GM23248 (cell line): ENCODE measurements around the gene VCX3A. TPM values are rescaled to one million over a fixed set of nuclear protein-coding genes. Genes with fewer than 3 reads are reported as not detected.

Experiments used
- DNase-seq: peaks from one replicate; pipeline ENCODE4 v3.0.0-alpha.2; 2015
- H2AFZ ChIP-seq: fragments of 200-600 bp; sonication (generic); 2 replicates; pipeline ENCODE4 v1.6.1; 2016; ENCODE audit warnings: antibody characterized with exemption
- H3F3A ChIP-seq: fragments of 200-600 bp; sonication (generic); 2 replicates; pipeline ENCODE4 v1.6.1; 2016; ENCODE audit warnings: mild to moderate bottlenecking, antibody characterized with exemption, mixed run types; ENCODE audit not compliant: insufficient read depth
- H3K27ac ChIP-seq: fragments of 200-600 bp; sonication (generic); 2 replicates; pipeline ENCODE4 v1.5.1; 2016; ENCODE audit warnings: mild to moderate bottlenecking
- H3K27me3 ChIP-seq: fragments of 200-600 bp; sonication (generic); replicated peaks from 2 replicates; pipeline ENCODE4 v1.6.1; 2016; ENCODE audit warnings: mild to moderate bottlenecking; ENCODE audit not compliant: insufficient read depth
- H3K36me3 ChIP-seq: fragments of 200-600 bp; sonication (generic); 2 replicates; pipeline ENCODE4 v1.6.1; 2016; ENCODE audit warnings: low read depth, mild to moderate bottlenecking
- H3K4me1 ChIP-seq: fragments of 200-600 bp; sonication (generic); 2 replicates; pipeline ENCODE4 v1.6.1; 2016; ENCODE audit warnings: mild to moderate bottlenecking; ENCODE audit not compliant: insufficient read depth
- H3K4me2 ChIP-seq: fragments of 200-600 bp; sonication (generic); one replicate; pipeline ENCODE4 v1.6.1; 2016; ENCODE audit warnings: mild to moderate bottlenecking; ENCODE audit not compliant: unreplicated experiment
- H3K4me3 ChIP-seq: fragments of 200-600 bp; sonication (generic); 2 replicates; pipeline ENCODE4 v1.5.1; 2016; ENCODE audit warnings: mild to moderate bottlenecking
- H3K79me2 ChIP-seq: fragments of 200-600 bp; sonication (generic); 2 replicates; pipeline ENCODE4 v1.6.1; 2016; ENCODE audit warnings: mild to moderate bottlenecking; ENCODE audit not compliant: insufficient read depth
- H3K9ac ChIP-seq: fragments of 200-600 bp; sonication (generic); 2 replicates; pipeline ENCODE4 v1.6.1; 2016; ENCODE audit warnings: mild to moderate bottlenecking
- H3K9me2 ChIP-seq: fragments of 200-600 bp; sonication (generic); 2 replicates; pipeline ENCODE4 v1.6.1; 2016; ENCODE audit warnings: mixed run types, mild to moderate bottlenecking, moderate library complexity; ENCODE audit not compliant: insufficient read depth
- H3K9me3 ChIP-seq: fragments of 200-600 bp; sonication (generic); one replicate; pipeline ENCODE4 v1.6.1; 2017; ENCODE audit warnings: low read depth
- H4K20me1 ChIP-seq: fragments of 200-600 bp; sonication (generic); 2 replicates; pipeline ENCODE4 v1.6.0; 2016; ENCODE audit not compliant: insufficient read depth
- EZH2 ChIP-seq: fragments of 200-600 bp; sonication (generic); IDR thresholded peaks from 2 replicates; pipeline ENCODE4 v1.6.1; 2018; ENCODE audit warnings: antibody characterized with exemption, mild to moderate bottlenecking; ENCODE audit not compliant: insufficient read depth, poor library complexity, severe bottlenecking
- EZH2phosphoT487 ChIP-seq: fragments of 200-600 bp; sonication (generic); IDR thresholded peaks from 2 replicates; pipeline ENCODE4 v1.6.1; 2018; ENCODE audit warnings: antibody characterized with exemption, moderate library complexity, mild to moderate bottlenecking, low read depth; ENCODE audit not compliant: insufficient read depth
- WGBS, 2 experiments: methylation state at CpG; one replicate each; pipeline ENCODE4 v1.1.6; 2015 to 2017; ENCODE audit warnings: low lambda C conversion rate in 2 of 2, low coverage in 1 of 2; ENCODE audit errors: missing lambda C conversion rate in 2 of 2; 5-methylcytosine and 5-hydroxymethylcytosine counted together
- in situ Hi-C: fragments of 300-500 bp; cut with MboI; formaldehyde crosslinking; loops from 2 replicates; pipeline ENCODE4 v1.15.0; 2020
- polyA plus RNA-seq: library from polyadenylated mRNA; unstranded; fragments of >200 nt; fragmentation: Nextera tagmentation; extraction: Ambion mirVana; gene quantifications from 2 replicates; pipeline ENCODE4 v1.2.1, GENCODE V29; 2016
- total RNA-seq: library from RNA; depleted of rRNA; stranded (reverse); fragments of >200 nt; shearing (Covaris generic); gene quantifications from 2 replicates; pipeline ENCODE4 v1.2.3, GENCODE V29; 2014

VCX3A gene
- total and polyA plus RNA-seq, 2 experiments from 2014 or later, result not detected

DNA sequence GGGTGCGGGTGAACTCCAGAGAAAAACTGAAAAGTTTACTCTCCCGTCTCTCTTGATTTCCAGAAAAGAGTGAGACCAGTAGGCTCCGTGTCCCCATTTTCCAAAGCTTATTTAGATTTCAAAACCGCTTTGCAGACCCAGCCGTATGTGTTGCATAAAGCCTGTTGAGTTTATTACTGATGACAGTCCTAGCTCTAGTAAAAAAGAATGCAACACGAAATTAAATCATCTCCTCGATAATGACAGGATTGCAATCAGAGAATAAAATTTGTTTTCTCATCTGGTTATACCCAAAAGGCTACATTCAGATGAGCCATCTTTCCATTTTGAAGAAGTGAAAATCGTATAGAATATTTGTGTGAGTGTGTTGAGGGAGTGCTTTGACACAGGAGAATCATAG lies 16.1 kb upstream of the VCX3A start:
- H3K4me3 ChIP-seq, result no peak overlapping the region
- H3K9me3 ChIP-seq, result no peaks in the 10 kb centered on the region
- no peaks in the 10 kb centered on the region for H3K4me1 ChIP-seq
- DNase-seq, result no peak
- 1% methylated on average over 6 to 8 of the region's 8 CpGs for WGBS, 2 experiments
- H2AFZ ChIP-seq, result no peak overlapping the region
- H3K27ac ChIP-seq, result no peak overlapping the region
- H3K27me3 ChIP-seq, result no peaks in the 10 kb centered on the region
- H3K9me2 ChIP-seq, result no peaks in the 10 kb centered on the region
- H3F3A ChIP-seq, result no peaks in the 10 kb centered on the region
- TF ChIP-seq EZH2phosphoT487, result no peak
- no peaks in the 10 kb centered on the region for H3K36me3 ChIP-seq
- H4K20me1 ChIP-seq, result no peaks in the 10 kb centered on the region
- H3K4me2 ChIP-seq, result no peak overlapping the region
- in situ Hi-C loops, result no loop called here
- no peaks in the 10 kb centered on the region for H3K79me2 ChIP-seq
- no peak overlapping the region for H3K9ac ChIP-seq

DNA sequence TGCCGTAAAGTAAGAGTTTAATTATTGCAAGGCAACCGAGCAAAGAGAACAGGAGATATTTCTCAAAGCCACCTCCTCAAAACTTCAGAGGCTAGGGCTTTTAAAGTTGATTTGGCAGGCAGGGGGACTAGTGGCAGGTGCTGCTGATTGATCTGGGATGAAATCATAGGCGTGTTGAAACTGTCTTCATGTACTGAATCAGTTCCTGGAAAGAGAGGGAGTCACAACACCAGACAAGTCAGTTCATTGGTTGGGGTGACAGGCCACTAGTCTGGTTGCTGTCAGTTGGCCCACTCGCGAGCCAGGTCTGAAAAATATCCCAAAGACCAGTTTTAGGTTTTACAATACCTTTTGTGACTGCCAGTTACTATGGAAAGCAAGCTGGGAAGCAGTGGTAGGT lies 10.8 kb upstream of the VCX3A start:
- H3K27me3 ChIP-seq, result no peaks in the 10 kb centered on the region
- no peak overlapping the region for H3K4me2 ChIP-seq
- H3K79me2 ChIP-seq, result no peaks in the 10 kb centered on the region
- H3K27ac ChIP-seq, result no peak overlapping the region
- no peaks in the 10 kb centered on the region for H4K20me1 ChIP-seq
- H3K4me3 ChIP-seq, result no peak overlapping the region
- H3K9ac ChIP-seq, result no peak overlapping the region
- no peaks in the 10 kb centered on the region for H3K9me3 ChIP-seq
- 15 to 22% methylated on average over 5 of the region's 5 CpGs for WGBS, 2 experiments
- H3K36me3 ChIP-seq, result no peaks in the 10 kb centered on the region
- DNase-seq, result no peak
- TF ChIP-seq EZH2phosphoT487 (no peak), EZH2 (no peak)
- in situ Hi-C loops, result no loop called here
- no peaks in the 10 kb centered on the region for H3F3A ChIP-seq
- no peaks in the 10 kb centered on the region for H3K4me1 ChIP-seq
- no peak overlapping the region for H2AFZ ChIP-seq
- no peaks in the 10 kb centered on the region for H3K9me2 ChIP-seq

DNA sequence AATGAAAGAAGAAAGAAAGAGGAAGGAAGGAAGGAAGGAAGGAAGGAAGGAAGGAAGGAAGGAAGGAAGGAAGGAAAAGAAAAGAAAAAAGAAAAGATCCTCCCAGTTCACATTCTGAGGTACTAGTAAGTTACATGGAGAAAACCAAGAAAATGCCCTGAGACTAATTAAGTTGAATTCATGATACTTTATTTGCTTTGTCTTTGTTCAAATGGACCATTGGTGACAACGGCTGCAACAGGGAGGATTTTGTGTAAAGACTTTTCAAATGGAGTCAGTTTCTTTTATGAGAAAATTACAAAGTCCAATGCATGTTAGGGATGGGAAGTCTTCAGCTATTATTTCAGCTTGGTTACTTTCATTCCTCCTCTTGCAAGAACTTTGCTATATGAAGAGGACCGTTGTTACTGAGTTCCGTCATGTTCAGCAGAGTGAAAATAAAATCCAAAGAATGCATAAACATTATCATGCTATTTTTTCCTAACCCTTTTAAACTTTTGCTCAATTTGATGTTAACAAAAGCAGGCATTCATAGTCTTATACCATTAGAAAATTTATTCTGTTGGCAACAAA lies 8.3 kb downstream of the VCX3A start:
- Histone ChIP-seq H3K4me1 (no peaks in the 10 kb centered on the region), H3K4me3 (no peak overlapping the region), H3K4me2 (no peak overlapping the region), H3F3A (no peaks in the 10 kb centered on the region), H3K27me3 (no peaks in the 10 kb centered on the region), H3K9me3 (no peaks in the 10 kb centered on the region), H4K20me1 (no peaks in the 10 kb centered on the region), H3K36me3 (no peaks in the 10 kb centered on the region), H3K79me2 (no peaks in the 10 kb centered on the region), H3K9ac (no peak overlapping the region), H2AFZ (no peak overlapping the region), H3K27ac (no peak overlapping the region), H3K9me2 (no peaks in the 10 kb centered on the region)
- in situ Hi-C loops, result no loop called here
- TF ChIP-seq EZH2phosphoT487 (no peak), EZH2 (no peak)
- 20 to 36% methylated on average over 3 of the region's 3 CpGs for WGBS, 2 experiments
- no peak for DNase-seq

DNA sequence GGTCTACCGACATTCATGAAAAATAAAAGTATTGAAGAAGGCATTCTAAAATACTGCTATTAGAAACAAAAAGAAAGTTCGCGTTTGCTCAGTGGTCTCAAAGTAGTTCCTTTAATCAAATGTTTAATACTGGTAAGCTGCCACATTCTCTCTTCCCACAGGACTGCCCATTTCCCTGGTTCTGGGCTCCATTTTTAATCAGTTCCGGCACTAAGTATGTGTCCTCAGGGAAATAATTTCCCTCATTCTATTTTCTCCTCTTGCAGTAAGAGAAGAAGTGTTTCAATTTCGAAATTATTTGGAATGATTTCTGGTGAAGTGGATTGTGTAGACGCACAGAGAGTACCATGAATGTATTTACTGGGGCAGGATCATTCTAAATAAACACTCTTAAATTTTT lies 17.5 kb downstream of the VCX3A start:
- Histone ChIP-seq H3K4me3 (no peak overlapping the region), H3K4me1 (no peaks in the 10 kb centered on the region), H2AFZ (no peak overlapping the region), H3K9me3 (no peaks in the 10 kb centered on the region), H4K20me1 (no peaks in the 10 kb centered on the region), H3K9me2 (no peaks in the 10 kb centered on the region), H3F3A (no peaks in the 10 kb centered on the region), H3K36me3 (no peaks in the 10 kb centered on the region), H3K4me2 (no peak overlapping the region), H3K79me2 (no peaks in the 10 kb centered on the region), H3K27me3 (no peaks in the 10 kb centered on the region), H3K27ac (no peak overlapping the region), H3K9ac (no peak overlapping the region)
- DNase-seq, result no peak
- TF ChIP-seq EZH2phosphoT487 (no peak), EZH2 (no peak)
- in situ Hi-C loops, result no loop called here
- WGBS, 2 experiments, result 37 to 44% methylated on average over 6 of the region's 6 CpGs

DNA sequence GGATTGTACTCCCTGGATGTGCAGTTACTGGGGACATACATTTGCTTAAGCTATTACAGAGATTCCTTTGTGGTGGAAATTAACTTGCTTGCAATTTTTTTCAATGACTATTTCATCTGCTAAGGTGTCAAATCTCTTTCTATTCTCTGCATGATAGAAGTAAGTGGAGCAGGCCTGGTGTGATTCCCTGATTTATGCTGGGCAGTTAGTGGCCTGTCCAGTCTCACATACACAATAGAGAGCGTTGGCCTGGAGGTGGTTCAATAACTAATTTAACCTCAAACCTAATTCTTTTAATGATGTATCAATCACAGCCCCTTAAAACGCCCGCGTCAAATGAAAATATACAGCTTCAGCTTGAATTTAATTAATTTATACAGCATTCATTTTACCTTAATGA lies 28.5 kb downstream of the VCX3A start:
- Histone ChIP-seq H3K4me3 (no peak overlapping the region), H3K36me3 (no peaks in the 10 kb centered on the region), H3K9me2 (no peaks in the 10 kb centered on the region), H3F3A (no peaks in the 10 kb centered on the region), H3K27ac (no peak overlapping the region), H4K20me1 (no peaks in the 10 kb centered on the region), H3K9ac (no peak overlapping the region), H3K27me3 (no peaks in the 10 kb centered on the region), H3K79me2 (no peaks in the 10 kb centered on the region), H2AFZ (no peak overlapping the region), H3K4me2 (no peak overlapping the region), H3K4me1 (no peaks in the 10 kb centered on the region), H3K9me3 (no peaks in the 10 kb centered on the region)
- no peak for DNase-seq
- WGBS, 2 experiments, result 26 to 46% methylated on average over 4 of the region's 4 CpGs
- in situ Hi-C loops, result no loop called here
- TF ChIP-seq EZH2phosphoT487 (no peak), EZH2 (no peak)
